Coronary artery (tissue), 2 donors: ENCODE data around the gene DES.
A peak's percentile ranks its signal among the peaks of the same experiment; 100 is the strongest.

Experiments
- DNase-seq: peaks from one replicate; pipeline ENCODE4 v3.0.0-alpha.2; 2017; ENCODE audit warnings: low spot score
- H3K27ac ChIP-seq, 2 donors: fragments of 200-600 bp; sonication (generic); one replicate each; pipeline ENCODE4 v1.5.1; 2016 to 2019
- H3K4me3 ChIP-seq: fragments of 200-600 bp; sonication (generic); 2 replicates; pipeline ENCODE4 v1.5.1; 2016; ENCODE audit warnings: mild to moderate bottlenecking, moderate library complexity
- TF ChIP-seq, protein P1 (sequence below): fragments of 200-600 bp; sonication (generic); IDR thresholded peaks from one replicate; pipeline ENCODE4 v1.5.1; 2019; ENCODE audit warnings: antibody characterized with exemption

The DES gene

DNA sequence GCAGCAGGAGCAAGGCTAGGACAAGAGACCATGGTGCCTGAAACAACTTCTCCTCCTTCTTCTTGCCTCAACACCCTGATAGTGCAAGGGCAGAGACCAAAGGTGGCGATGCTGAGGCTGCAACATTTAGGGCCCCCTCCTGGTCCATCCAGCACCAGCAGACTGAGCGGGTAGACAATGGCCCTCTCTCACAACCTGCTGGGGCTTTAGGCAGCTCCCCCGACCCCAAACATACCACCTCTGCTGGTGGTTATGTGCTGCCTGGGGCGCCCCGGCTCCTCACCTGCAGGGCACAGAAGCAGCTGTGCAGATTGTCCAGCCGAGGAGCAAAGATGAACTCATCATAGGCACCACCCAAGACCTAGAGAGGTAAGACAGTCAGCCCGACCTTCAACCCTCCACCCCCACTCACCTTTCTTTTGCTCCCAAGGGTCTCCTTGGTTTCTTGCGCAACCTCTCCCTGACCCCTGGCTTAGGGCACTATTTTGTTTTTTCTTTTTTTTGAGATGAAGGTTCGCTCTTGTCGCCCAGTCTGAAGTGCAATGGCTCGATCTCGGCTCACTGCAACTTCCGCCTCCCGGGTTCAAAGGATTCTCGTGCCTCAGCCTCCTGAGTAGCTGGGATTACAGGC, 34.0 kb upstream of the DES start:
- no peak for DNase-seq
- no peak overlapping the region for H3K27ac ChIP-seq
- H3K4me3 ChIP-seq, result no peak overlapping the region
- TF ChIP-seq, protein P1, sequence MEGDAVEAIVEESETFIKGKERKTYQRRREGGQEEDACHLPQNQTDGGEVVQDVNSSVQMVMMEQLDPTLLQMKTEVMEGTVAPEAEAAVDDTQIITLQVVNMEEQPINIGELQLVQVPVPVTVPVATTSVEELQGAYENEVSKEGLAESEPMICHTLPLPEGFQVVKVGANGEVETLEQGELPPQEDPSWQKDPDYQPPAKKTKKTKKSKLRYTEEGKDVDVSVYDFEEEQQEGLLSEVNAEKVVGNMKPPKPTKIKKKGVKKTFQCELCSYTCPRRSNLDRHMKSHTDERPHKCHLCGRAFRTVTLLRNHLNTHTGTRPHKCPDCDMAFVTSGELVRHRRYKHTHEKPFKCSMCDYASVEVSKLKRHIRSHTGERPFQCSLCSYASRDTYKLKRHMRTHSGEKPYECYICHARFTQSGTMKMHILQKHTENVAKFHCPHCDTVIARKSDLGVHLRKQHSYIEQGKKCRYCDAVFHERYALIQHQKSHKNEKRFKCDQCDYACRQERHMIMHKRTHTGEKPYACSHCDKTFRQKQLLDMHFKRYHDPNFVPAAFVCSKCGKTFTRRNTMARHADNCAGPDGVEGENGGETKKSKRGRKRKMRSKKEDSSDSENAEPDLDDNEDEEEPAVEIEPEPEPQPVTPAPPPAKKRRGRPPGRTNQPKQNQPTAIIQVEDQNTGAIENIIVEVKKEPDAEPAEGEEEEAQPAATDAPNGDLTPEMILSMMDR, result no peak

DNA sequence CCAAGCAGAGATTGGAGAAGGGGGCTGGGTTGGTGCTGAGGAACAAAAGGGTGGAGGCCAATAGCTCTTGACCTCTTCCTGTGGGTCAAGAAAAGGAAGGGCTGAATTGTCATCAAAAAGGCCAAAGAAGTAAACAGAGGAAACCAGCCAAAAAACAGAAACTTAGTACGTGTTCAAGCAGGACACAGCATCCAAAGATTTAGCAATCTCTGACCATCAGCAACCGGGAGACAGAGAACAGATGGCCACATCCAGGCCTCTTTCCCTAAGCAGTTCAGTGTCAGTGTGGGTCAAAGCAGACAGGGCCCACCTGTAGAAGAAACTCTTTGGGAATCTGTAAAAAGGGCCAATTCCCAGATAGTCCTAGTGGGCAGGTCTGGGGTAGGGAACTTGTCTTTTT, 33.3 kb upstream of the DES start:
- DNase-seq, result no peak
- H3K4me3 ChIP-seq, result no peak overlapping the region
- no peak overlapping the region for H3K27ac ChIP-seq
- TF ChIP-seq, protein P1, result no peak

DNA sequence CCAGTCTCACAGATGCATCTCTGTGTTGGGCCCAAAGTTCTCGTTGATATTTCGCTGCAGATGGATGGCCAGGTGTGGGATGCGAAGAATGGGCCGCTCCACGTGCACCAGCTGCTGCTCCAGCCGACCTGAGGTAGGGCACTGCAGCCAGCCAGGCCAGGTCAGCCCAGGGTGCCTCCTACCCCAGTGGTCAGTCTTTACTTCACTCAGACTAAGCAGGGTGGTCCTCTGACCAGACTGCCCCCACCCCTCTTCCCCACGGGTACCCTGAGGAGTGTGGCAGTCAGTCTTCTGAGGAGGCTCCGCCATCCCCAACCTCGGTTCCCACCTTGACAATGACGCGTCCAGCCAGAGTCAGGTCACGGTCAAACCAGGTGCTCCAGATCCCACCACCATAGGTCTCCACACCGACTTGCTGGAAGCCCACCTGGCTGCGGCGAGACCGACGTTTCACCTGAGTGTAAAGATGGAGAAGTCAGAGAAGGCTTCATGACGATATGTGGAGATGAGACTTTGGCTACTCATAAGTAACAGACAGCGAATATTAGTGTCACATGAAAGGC, 32.1 kb upstream of the DES start:
- no peak overlapping the region for H3K27ac ChIP-seq
- H3K4me3 ChIP-seq, result peak overlapping the region; percentile 98
- TF ChIP-seq, protein P1, result no peak
- DNase-seq, result no peak

DNA sequence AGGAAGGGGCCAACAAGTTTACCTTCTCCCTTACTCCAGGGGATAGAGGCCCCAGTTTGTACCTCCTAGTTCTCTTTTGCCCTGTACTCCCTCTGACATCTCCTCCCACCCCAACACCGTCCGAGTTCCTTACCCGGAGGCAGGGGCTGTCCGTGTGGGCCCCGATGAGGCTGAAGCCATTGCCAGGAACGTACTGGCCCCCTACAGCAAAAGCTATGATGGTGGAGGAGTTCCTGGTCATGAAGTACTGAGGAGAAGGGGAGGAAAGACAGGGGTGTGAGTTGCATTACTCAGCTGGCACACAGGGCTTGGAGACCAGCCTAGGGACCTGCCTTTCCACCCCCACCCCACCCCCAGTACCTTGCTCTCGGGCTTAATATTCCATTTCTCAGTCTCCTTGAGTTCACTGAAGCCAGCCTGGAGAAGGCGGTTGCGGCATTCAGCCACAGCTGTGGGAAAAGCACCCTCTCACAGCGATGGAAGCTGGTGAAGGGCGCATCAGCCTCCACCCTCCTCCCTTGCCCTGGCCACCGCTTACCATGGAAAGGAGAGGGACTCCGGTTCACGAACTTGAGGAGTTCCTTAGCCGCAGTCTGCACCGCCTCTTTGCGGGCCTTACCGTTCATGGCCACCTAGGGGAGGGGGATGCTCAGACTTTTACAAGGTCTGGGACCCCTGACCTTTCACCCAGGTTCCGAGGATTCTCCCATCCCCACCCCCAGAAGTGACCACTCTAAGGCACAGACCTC, 31.5 kb upstream of the DES start:
- Histone ChIP-seq H3K4me3 (peak overlapping the region; percentile 98), H3K27ac (peak overlapping the region; percentile 93 to 100)
- DNase-seq, result no peak
- TF ChIP-seq, protein P1, result no peak

DNA sequence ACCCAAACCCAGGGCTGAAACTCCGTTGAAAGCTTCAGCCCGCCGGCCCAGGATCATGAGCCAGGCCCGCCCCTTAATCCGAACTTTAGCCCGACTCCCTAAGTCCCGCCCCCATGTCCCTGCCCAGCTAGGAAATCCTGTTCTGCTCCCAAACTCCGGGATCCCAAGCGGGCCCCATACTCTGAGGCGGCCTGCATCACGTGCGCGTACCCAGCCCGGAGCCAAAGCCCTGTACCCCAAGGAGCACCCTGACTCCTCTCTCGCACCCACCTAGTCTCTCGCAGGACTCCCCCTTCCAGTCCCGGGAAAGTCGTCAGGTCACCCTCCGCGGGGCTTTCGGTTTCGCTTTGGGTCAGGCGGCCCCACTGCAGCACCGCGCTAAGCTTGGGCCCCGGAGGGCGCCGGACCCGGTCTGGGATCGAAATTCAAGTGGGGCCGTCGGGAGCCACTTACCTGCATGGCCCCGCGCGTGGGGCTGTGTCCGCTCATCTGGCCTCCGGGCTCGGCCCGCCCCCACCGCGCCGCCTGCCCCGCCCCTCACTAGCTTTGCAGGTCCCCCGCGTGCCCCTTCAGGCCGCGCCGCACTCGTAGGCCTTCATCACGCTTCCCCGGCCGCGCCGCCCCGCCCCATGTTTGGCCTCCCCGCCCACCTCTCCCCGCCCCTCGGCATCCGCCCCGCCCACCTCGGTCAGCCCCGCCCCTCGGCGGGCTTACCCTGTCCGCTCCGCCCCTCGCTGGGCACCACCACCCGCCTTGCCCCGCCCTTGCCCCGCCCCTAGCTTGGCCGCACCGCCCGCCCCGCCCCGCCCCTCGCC, 30.7 kb upstream of the DES start, which contains the start of gene DNPEP:
Gene DNPEP (minus strand): TSS at position 607 of the 815 bp plus-strand sequence. CDS start 118 bp downstream, at position 489.
- peak within 1 kb of the TSS; percentile 93 to 100 for H3K27ac ChIP-seq
- peak within 1 kb of the TSS; percentile 98 for H3K4me3 ChIP-seq
- TF ChIP-seq, protein P1, result no peak
- DNase-seq, result peak; percentile 96

DNA sequence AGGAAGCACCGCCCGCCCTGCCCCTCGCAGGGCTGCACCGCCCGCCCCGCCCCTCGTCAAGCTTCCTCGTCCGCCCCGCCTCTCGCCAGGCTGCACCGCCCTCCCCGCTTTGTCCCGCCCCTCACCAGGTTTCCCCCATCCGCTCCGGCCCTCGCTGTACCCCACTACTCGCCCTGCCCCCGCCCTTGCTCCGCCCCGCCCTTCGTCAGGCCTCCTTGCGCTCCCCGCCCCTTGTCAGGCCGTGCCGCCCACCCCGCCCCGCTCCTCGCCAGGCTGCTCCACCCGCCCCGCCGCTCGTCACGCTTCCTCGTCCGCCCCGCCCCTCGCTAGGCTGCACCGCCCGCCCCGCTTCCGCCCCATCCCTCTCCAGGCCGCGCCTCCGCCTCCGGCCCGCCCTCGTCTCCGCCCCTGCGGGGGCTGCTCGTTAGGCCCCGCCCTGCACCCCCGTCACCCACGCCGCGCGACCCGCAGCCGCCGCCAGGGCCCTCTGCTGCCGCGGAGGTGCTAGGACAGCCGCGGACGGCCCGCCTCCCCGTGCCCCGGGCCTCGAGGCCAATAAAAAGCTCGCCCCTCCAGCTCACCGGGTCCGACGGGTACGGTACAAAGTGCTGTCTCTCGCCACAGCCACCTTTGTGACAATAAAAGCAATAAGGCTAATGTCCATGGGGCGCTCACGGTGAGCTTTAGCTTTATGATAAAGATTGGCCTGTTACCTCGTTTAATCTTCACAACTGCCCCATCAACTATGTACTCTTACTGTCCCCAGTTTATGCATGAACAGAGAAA, 29.9 kb upstream of the DES start:
- DNase-seq, result peak; percentile 99
- Histone ChIP-seq H3K27ac (peak overlapping the region; percentile 59 to 100), H3K4me3 (peak overlapping the region; percentile 98)
- TF ChIP-seq, protein P1, result peak; percentile 47
